ENCODE data around the gene RNF123. TPM values are rescaled to one million over a fixed set of nuclear protein-coding genes. Genes with fewer than 3 reads are reported as not detected.

RNF123 gene
- total and polyA plus RNA-seq, 7 experiments from 2014 or later, result 8.3 to 77.2 (median 46.7) TPM

- no peaks in the 10 kb centered on the region for H3K9me3 Mint-ChIP-seq
- Histone ChIP-seq H3K9me3 (ENCODE audit: control insufficient read depth in 2 of 3, low read length in 3 of 3) (no peaks in the 10 kb centered on the region), H3K4me1 (ENCODE audit: control insufficient read depth in 2 of 2, insufficient read depth in 2 of 2, low read length in 2 of 2) (peaks cover 16 to 19% of the 10 kb centered on the region in 2 donors), H3K27ac (ENCODE audit: low read depth, low read length) (no peak overlapping the region), H3K27me3 (ENCODE audit: control insufficient read depth in 2 of 2, insufficient read depth in 2 of 2, low read length in 2 of 2) (no peaks in the 10 kb centered on the region), H3K4me3 (ENCODE audit: low read length) (no peak overlapping the region), H3K36me3 (ENCODE audit: control insufficient read depth in 2 of 3, insufficient read depth in 3 of 3, low read length in 3 of 3) (peaks cover 0 to 8% (median 0%) of the 10 kb centered on the region in 3 experiments)
- DNase-seq, result no peak
- H3K27me3 Mint-ChIP-seq, result peaks cover 0 to 3% (median 0%) of the 10 kb centered on the region in 5 donors
- intact Hi-C loops (cut with micrococcal nuclease), result loop anchor here (1.0 to 10.0 kb wide), 9 partner anchors 104 to 894 kb away; partner anchors contain the start of genes C3orf18 (in 1 of the 2), HEMK1 (in 1 of the 2), HYAL3 (in 1 of the 2) and KLHDC8B (in 1 of the 2)
- ChIA-PET CTCF (interaction anchor here (0.7 to 5.4 kb wide), 7 partner anchors 11 to 393 kb away, joined by 3 to 111 read pairs (median 4); no protein-coding TSS in a partner anchor), POLR2A (interaction anchor here (3.4 kb wide), 1 partner anchor 131 kb away, joined by 45 read pairs; no protein-coding TSS in a partner anchor)
- no peak overlapping the region for H3K4me3 Mint-ChIP-seq
- ATAC-seq, result no peak
- no peaks in the 10 kb centered on the region for H3K36me3 Mint-ChIP-seq
- peaks cover 14 to 33% (median 25%) of the 10 kb centered on the region in 7 donors for H3K4me1 Mint-ChIP-seq
- peak overlapping the region in 3 of 9 donors; percentile 2 to 84 (median 66) for H3K27ac Mint-ChIP-seq
Measured at GRCh38 chr3:49670940-49671290, 18.4 kb upstream of the RNF123 start.

- Histone ChIP-seq H3K27me3 (ENCODE audit: control insufficient read depth in 2 of 2, insufficient read depth in 2 of 2, low read length in 2 of 2) (no peaks in the 10 kb centered on the region), H3K27ac (ENCODE audit: low read depth, low read length) (peak overlapping the region; percentile 21), H3K9me3 (ENCODE audit: control insufficient read depth in 2 of 3, low read length in 3 of 3) (no peaks in the 10 kb centered on the region), H3K4me3 (ENCODE audit: low read length) (no peak overlapping the region), H3K4me1 (ENCODE audit: control insufficient read depth in 2 of 2, insufficient read depth in 2 of 2, low read length in 2 of 2) (peaks cover 16 to 25% of the 10 kb centered on the region in 2 donors), H3K36me3 (ENCODE audit: control insufficient read depth in 2 of 3, insufficient read depth in 3 of 3, low read length in 3 of 3) (peaks cover 0 to 15% (median 0%) of the 10 kb centered on the region in 3 experiments)
- H3K4me3 Mint-ChIP-seq, result peak overlapping the region; percentile 43 to 83 (median 74)
- no peaks in the 10 kb centered on the region for H3K9me3 Mint-ChIP-seq
- peaks cover 15 to 39% (median 32%) of the 10 kb centered on the region in 7 donors for H3K4me1 Mint-ChIP-seq
- POLR2A ChIA-PET, result interaction anchor here (3.4 kb wide), 1 partner anchor 132 kb away, joined by 45 read pairs; no protein-coding TSS in a partner anchor
- intact Hi-C loops (cut with micrococcal nuclease), result loop anchor here (1.0 to 10.0 kb wide), 9 partner anchors 104 to 893 kb away; partner anchors contain the start of genes C3orf18 (in 1 of the 2), HEMK1 (in 1 of the 2), HYAL3 (in 1 of the 2) and KLHDC8B (in 1 of the 2)
- CTCF ChIA-PET, result interaction anchor here (0.6 to 5.4 kb wide), 11 partner anchors 10 to 1349 kb away, joined by 3 to 111 read pairs (median 4); no protein-coding TSS in a partner anchor
- H3K27ac Mint-ChIP-seq, result peak overlapping the region; percentile 33 to 89 (median 68)
- H3K27me3 Mint-ChIP-seq, result no peaks in the 10 kb centered on the region
- peak; percentile 10 for ATAC-seq
- H3K36me3 Mint-ChIP-seq, result peaks cover 0 to 5% (median 0%) of the 10 kb centered on the region in 5 donors
- DNase-seq, result peak; percentile 44 to 74 (median 66)
Measured at GRCh38 chr3:49671291-49672288, 17.8 kb upstream of the RNF123 start.

GRCh38 chr3:49673121-49673714 is 16.1 kb upstream of the RNF123 start:
- Mint-ChIP-seq H3K36me3 (peaks cover 0 to 10% (median 3%) of the 10 kb centered on the region in 5 donors), H3K27me3 (no peaks in the 10 kb centered on the region), H3K4me1 (peaks cover 15 to 52% (median 35%) of the 10 kb centered on the region in 7 donors), H3K4me3 (peak overlapping the region; percentile 90 to 97 (median 94)), H3K27ac (peak overlapping the region; percentile 93 to 99 (median 96)), H3K9me3 (no peaks in the 10 kb centered on the region)
- no peaks in the 10 kb centered on the region for H3K9me3 ChIP-seq (ENCODE audit: control insufficient read depth in 2 of 3, low read length in 3 of 3)
- no peaks in the 10 kb centered on the region for H3K27me3 ChIP-seq (ENCODE audit: control insufficient read depth in 2 of 2, insufficient read depth in 2 of 2, low read length in 2 of 2)
- intact Hi-C loops (cut with micrococcal nuclease), result loop anchor here (1.0 to 10.0 kb wide), 10 partner anchors 46 to 892 kb away; partner anchors contain the start of genes AMIGO3 (in 1 of the 2), C3orf18 (in 1 of the 2), DAG1 (in 1 of the 2) and HEMK1 (in 1 of the 2)
- ATAC-seq (no peak), DNase-seq (peak in 2 of 9 donors; percentile 8 to 14)
- POLR2A ChIA-PET, result interaction anchor here (0.6 to 3.4 kb wide), 5 partner anchors 16 to 691 kb away, joined by 3 to 45 read pairs (median 3); partner anchors contain the start of genes MST1 and RNF123
- H3K27ac ChIP-seq (ENCODE audit: low read depth, low read length), result peak overlapping the region; percentile 94
- H3K4me3 ChIP-seq (ENCODE audit: low read length), result peak overlapping the region; percentile 79
- H3K36me3 ChIP-seq (ENCODE audit: control insufficient read depth in 2 of 3, insufficient read depth in 3 of 3, low read length in 3 of 3), result peaks cover under 1 to 31% (median 4%) of the 10 kb centered on the region in 3 experiments
- peaks cover 16 to 31% of the 10 kb centered on the region in 2 donors for H3K4me1 ChIP-seq (ENCODE audit: control insufficient read depth in 2 of 2, insufficient read depth in 2 of 2, low read length in 2 of 2)
- CTCF ChIA-PET, result interaction anchor here (0.6 to 5.4 kb wide), 4 partner anchors 91 to 413 kb away, joined by 4 to 111 read pairs (median 10); no protein-coding TSS in a partner anchor

DNA sequence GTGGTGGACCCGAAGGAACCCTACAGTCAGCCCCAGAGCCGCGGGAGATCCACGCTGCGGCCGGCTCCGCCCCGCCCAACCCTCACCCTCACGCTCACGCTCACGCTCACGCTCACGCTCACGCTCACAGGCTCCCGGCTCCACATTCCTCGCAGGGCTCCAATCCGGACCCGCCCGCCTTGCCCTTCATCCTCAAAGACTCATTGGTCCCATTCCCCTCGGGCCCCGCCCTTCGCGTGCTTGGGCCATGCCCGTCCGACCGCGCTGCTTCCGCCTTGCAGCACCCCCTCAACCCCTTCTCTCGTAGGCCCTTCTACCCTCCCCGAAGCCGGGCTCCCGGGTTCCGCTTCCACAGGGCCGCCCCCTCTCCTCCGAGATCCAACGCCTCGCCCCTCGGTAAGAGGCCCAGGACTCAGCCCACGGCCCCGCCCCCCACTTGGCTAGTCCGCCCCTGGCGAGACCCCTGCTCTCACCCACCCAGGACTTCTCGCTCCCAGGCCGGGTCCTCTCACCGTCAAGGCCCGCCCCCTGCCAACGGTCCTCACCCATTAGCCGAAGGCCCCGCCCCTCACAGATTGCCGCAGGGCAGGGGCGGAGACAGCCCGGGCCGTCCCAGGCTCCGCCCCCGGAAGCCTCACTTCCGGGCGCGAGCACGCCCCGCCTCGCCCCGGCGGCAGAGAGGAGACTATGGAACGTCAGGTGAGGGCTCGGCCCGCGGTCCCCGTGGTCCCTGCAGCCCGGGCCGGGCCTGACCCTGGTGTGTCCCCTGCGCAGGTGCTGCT is 15.5 kb upstream of the RNF123 start, which contains the start of gene APEH:
TSS of gene APEH (plus strand) at position 637 of the 782 bp plus-strand sequence. CDS start at position 688, 51 bp downstream.
- Histone ChIP-seq H3K9me3 (ENCODE audit: control insufficient read depth in 2 of 3, low read length in 3 of 3) (no peaks in the 10 kb centered on the region), H3K36me3 (ENCODE audit: control insufficient read depth in 2 of 3, insufficient read depth in 3 of 3, low read length in 3 of 3) (peaks cover 7 to 38% (median 8%) of the 10 kb centered on the region in 3 experiments), H3K4me3 (ENCODE audit: low read length) (peak within 1 kb of the TSS; percentile 79), H3K27ac (ENCODE audit: low read depth, low read length) (peak within 1 kb of the TSS; percentile 94), H3K27me3 (ENCODE audit: control insufficient read depth in 2 of 2, insufficient read depth in 2 of 2, low read length in 2 of 2) (no peaks in the 10 kb centered on the region), H3K4me1 (ENCODE audit: control insufficient read depth in 2 of 2, insufficient read depth in 2 of 2, low read length in 2 of 2) (peaks cover 16 to 31% of the 10 kb centered on the region in 2 donors)
- peak; percentile 94 to 99 (median 98) for DNase-seq
- Mint-ChIP-seq H3K36me3 (peaks cover 0 to 13% (median 4%) of the 10 kb centered on the region in 5 donors), H3K27ac (peak within 1 kb of the TSS; percentile 93 to 99 (median 96)), H3K9me3 (no peaks in the 10 kb centered on the region), H3K4me1 (peaks cover 15 to 57% (median 38%) of the 10 kb centered on the region in 7 donors), H3K4me3 (peak within 1 kb of the TSS; percentile 90 to 97 (median 94)), H3K27me3 (no peaks in the 10 kb centered on the region)
- intact Hi-C loops (cut with micrococcal nuclease), result loop anchor here (1.0 to 10.0 kb wide), 24 partner anchors 15 to 891 kb away; partner anchors contain the start of genes AMIGO3 (in 2 of the 2), DAG1 (in 2 of the 2), MST1 (in 2 of the 2) and RNF123 (in 2 of the 2)
- peak; percentile 93 for ATAC-seq
- ChIA-PET POLR2A (interaction anchor here (0.5 to 3.4 kb wide), 5 partner anchors 15 to 285 kb away, joined by 3 to 45 read pairs (median 3); partner anchors contain the start of genes MST1 and RNF123), CTCF (interaction anchor here (0.6 to 5.4 kb wide), 2 partner anchors 133 to 412 kb away, joined by 5 to 111 read pairs; no protein-coding TSS in a partner anchor)

DNA sequence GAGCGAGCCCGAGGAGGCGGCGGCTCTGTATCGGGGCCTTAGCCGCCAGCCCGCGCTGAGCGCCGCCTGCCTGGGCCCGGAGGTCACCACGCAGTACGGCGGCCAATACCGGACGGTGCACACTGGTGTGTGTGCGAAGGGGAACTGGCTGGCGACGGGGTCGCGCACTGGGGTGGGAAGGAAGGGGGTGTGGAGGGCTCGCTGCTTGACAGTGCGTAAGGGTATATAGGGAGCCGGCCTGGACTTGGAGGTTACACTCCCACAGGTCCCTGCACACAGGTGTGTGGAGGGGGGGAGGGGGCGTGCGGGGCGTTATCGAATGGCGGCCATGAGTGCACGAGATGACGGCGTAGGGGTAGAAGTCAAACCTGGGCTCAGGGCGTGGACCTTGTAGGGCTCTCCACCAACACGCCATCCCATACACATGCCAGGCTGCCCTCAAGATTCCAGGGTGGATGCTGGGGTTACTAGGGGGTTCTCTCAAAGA is 14.8 kb upstream of the RNF123 start:
- Histone ChIP-seq H3K36me3 (ENCODE audit: control insufficient read depth in 2 of 3, insufficient read depth in 3 of 3, low read length in 3 of 3) (peaks cover 9 to 45% (median 14%) of the 10 kb centered on the region in 3 experiments), H3K4me1 (ENCODE audit: control insufficient read depth in 2 of 2, insufficient read depth in 2 of 2, low read length in 2 of 2) (peaks cover 16 to 31% of the 10 kb centered on the region in 2 donors), H3K4me3 (ENCODE audit: low read length) (peak overlapping the region; percentile 79), H3K27me3 (ENCODE audit: control insufficient read depth in 2 of 2, insufficient read depth in 2 of 2, low read length in 2 of 2) (no peaks in the 10 kb centered on the region), H3K9me3 (ENCODE audit: control insufficient read depth in 2 of 3, low read length in 3 of 3) (no peaks in the 10 kb centered on the region), H3K27ac (ENCODE audit: low read depth, low read length) (peak overlapping the region; percentile 94)
- Mint-ChIP-seq H3K4me3 (peak overlapping the region; percentile 90 to 97 (median 94)), H3K4me1 (peaks cover 15 to 57% (median 38%) of the 10 kb centered on the region in 7 donors), H3K36me3 (peaks cover 0 to 13% (median 4%) of the 10 kb centered on the region in 5 donors), H3K9me3 (no peaks in the 10 kb centered on the region), H3K27ac (peak overlapping the region in 8 of 9 donors; percentile 17 to 99 (median 86)), H3K27me3 (no peaks in the 10 kb centered on the region)
- intact Hi-C loops (cut with micrococcal nuclease), result loop anchor here (1.0 to 10.0 kb wide), 22 partner anchors 15 to 890 kb away; partner anchors contain the start of genes MST1 (in 2 of the 2), RNF123 (in 2 of the 2), TRAIP (in 2 of the 2) and USP4 (in 2 of the 2)
- POLR2A ChIA-PET, result interaction anchor here (0.5 kb wide), 1 partner anchor 284 kb away, joined by 3 read pairs; no protein-coding TSS in a partner anchor
- DNase-seq, result peak in 1 of 9 donors; percentile 48
- CTCF ChIA-PET, result no interaction called here
- peak; percentile 8 for ATAC-seq

All from naive thymus-derived CD4-positive, alpha-beta T cell (primary cell).